ENCODE data around the gene CPNE6. TPM values are rescaled to one million over a fixed set of nuclear protein-coding genes. Genes with fewer than 3 reads are reported as not detected.
A peak's percentile ranks its signal among the peaks of the same experiment; 100 is the strongest.

CPNE6 gene
- total and polyA plus RNA-seq, 2 of the 13 experiments (the other 11 are each of a cell fraction or from before 2014, with no cell fraction given) = not detected

DNA sequence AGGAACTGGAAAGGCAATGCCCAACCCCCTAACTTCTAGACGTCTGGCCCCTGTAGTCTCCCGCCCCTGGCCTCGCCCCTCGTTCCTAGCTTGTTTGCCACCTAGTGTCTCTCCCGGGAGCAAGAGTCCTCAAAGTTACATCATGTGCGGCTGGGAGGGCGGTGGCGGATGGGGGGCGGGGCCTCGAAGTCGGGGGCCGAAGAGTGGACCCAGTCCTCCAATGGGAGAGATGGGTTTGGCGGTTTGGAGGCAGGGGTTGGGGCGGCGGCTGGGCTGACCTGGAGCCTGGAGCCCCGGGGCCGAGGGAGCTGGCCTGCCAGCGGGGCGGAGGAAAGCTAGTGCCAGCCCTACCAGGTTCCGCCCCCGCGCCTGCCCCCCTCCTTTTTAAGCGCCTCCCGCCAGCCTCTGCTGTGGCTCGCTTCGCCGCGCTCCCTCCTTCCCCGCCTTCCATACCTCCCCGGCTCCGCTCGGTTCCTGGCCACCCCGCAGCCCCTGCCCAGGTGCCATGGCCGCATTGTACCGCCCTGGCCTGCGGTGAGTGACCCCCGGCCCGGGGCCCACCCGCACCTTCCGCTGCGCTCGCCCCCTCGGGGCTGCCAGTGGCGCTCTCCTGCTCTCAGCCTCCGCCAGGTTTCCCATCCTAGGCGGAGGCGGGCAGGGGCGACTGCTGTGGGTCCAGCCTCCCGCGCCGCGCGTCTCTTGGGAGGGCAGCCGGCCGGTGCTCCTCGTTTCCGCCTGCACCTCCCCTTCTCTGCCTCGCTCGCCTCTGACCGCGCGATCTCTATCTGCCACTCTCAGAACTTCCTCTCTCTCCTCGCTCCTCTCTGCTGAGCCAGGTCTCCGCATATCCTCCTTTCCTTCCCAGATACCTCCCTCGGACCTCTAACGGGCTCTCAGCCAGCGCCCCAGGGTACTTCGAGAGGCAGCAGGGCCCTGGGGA, 22.8 kb downstream of the CPNE6 start, which contains the start of gene PCK2 (continued):
- TF ChIP-seq HOXA5 (CRISPR knock-in tag; IDR thresholded peaks at IDR 0.05) = peak; percentile 99
- peak; percentile 98 for TF ChIP-seq CAMTA2 (CRISPR knock-in tag; IDR thresholded peaks at IDR 0.05; ENCODE audit: borderline replicate concordance)
- TF ChIP-seq ZNF260 (CRISPR knock-in tag; IDR thresholded peaks at IDR 0.05; ENCODE audit: borderline replicate concordance, low read depth) = peak; percentile 96; the same call in 1 of the 2 replicates
- TF ChIP-seq GATA4 (IDR thresholded peaks at IDR 0.05; ENCODE audit: borderline replicate concordance, low read depth) = peak; percentile 97
- no peak; the same call in none of the 2 replicates for TF ChIP-seq ZNF276 (CRISPR knock-in tag; IDR thresholded peaks at IDR 0.05; ENCODE audit: low read depth)
- TF ChIP-seq, protein P1, sequence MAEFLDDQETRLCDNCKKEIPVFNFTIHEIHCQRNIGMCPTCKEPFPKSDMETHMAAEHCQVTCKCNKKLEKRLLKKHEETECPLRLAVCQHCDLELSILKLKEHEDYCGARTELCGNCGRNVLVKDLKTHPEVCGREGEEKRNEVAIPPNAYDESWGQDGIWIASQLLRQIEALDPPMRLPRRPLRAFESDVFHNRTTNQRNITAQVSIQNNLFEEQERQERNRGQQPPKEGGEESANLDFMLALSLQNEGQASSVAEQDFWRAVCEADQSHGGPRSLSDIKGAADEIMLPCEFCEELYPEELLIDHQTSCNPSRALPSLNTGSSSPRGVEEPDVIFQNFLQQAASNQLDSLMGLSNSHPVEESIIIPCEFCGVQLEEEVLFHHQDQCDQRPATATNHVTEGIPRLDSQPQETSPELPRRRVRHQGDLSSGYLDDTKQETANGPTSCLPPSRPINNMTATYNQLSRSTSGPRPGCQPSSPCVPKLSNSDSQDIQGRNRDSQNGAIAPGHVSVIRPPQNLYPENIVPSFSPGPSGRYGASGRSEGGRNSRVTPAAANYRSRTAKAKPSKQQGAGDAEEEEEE (CRISPR knock-in tag; IDR thresholded peaks at IDR 0.05; ENCODE audit: borderline replicate concordance) = no peak
- peak; percentile 91 for TF ChIP-seq FOXM1 (CRISPR knock-in tag; IDR thresholded peaks at IDR 0.05)
- TF ChIP-seq XBP1 (CRISPR knock-in tag; IDR thresholded peaks at IDR 0.05) = peak; percentile 57; the same call in 1 of the 2 replicates
- no peak for TF ChIP-seq NBN (conservative IDR thresholded peaks at IDR 0.05)
- TF ChIP-seq, protein P2, sequence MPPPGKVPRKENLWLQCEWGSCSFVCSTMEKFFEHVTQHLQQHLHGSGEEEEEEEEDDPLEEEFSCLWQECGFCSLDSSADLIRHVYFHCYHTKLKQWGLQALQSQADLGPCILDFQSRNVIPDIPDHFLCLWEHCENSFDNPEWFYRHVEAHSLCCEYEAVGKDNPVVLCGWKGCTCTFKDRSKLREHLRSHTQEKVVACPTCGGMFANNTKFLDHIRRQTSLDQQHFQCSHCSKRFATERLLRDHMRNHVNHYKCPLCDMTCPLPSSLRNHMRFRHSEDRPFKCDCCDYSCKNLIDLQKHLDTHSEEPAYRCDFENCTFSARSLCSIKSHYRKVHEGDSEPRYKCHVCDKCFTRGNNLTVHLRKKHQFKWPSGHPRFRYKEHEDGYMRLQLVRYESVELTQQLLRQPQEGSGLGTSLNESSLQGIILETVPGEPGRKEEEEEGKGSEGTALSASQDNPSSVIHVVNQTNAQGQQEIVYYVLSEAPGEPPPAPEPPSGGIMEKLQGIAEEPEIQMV (CRISPR knock-in tag; IDR thresholded peaks at IDR 0.05; ENCODE audit: low read depth) = peak; percentile 90; the same call in 1 of the 2 replicates
- TF ChIP-seq AHR (CRISPR knock-in tag; IDR thresholded peaks at IDR 0.05) = peak; percentile 95
- TF ChIP-seq TAF15 (IDR thresholded peaks at IDR 0.05; ENCODE audit: low read depth, low read length, poor library complexity, severe bottlenecking) = peak; percentile 92
- TF ChIP-seq, protein P3, sequence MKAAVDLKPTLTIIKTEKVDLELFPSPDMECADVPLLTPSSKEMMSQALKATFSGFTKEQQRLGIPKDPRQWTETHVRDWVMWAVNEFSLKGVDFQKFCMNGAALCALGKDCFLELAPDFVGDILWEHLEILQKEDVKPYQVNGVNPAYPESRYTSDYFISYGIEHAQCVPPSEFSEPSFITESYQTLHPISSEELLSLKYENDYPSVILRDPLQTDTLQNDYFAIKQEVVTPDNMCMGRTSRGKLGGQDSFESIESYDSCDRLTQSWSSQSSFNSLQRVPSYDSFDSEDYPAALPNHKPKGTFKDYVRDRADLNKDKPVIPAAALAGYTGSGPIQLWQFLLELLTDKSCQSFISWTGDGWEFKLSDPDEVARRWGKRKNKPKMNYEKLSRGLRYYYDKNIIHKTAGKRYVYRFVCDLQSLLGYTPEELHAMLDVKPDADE (CRISPR knock-in tag; IDR thresholded peaks at IDR 0.05) = peak; percentile 99
- TF ChIP-seq MEIS1 (CRISPR knock-in tag; IDR thresholded peaks at IDR 0.05; ENCODE audit: borderline replicate concordance) = no peak; the same call in none of the 2 replicates
- no peak for TF ChIP-seq ZNF234 (CRISPR knock-in tag; conservative IDR thresholded peaks at IDR 0.05)
- peak; percentile 98 for TF ChIP-seq KDM5B (CRISPR knock-in tag; IDR thresholded peaks at IDR 0.05; ENCODE audit: borderline replicate concordance)
- no peak for TF ChIP-seq CENPT (CRISPR knock-in tag; IDR thresholded peaks at IDR 0.05; ENCODE audit: low read depth)

Data from HepG2 (cell line).